OCI-LY3 (cell line): ENCODE measurements around the gene CNGA2.
"Not testable (repeated sequence)": the region's sequence is repeated elsewhere in the genome, so short reads cannot be mapped to it uniquely, and the experiment has no call there.

Experiments used
- H2AFZ ChIP-seq: fragments of 200-600, 300-600 bp; shearing (Covaris generic); 2 replicates; pipeline ENCODE4 v1.6.0; 2014; ENCODE audit warnings: antibody characterized with exemption, low read depth, low read length
- H3K27ac ChIP-seq: fragments of 200-600, 300-600 bp; sonication (generic); 2 replicates; pipeline ENCODE4 v1.5.1; 2014; ENCODE audit warnings: mild to moderate bottlenecking, low read length, moderate library complexity, mixed read lengths
- H3K27me3 ChIP-seq: fragments of 200-600, 300-600 bp; sonication (generic); 2 replicates; pipeline ENCODE4 v1.6.1; 2014; ENCODE audit warnings: low read depth, low read length, mixed read lengths
- H3K36me3 ChIP-seq: fragments of 200-600, 300-600 bp; sonication (generic); replicated peaks from 2 replicates; pipeline ENCODE3; 2014; ENCODE audit warnings: low read depth, low read length, mixed read lengths
- H3K4me1 ChIP-seq: fragments of 300-600, 200-600 bp; sonication (generic); 2 replicates; pipeline ENCODE4 v1.6.1; 2014; ENCODE audit warnings: low read length, mixed read lengths
- H3K4me2 ChIP-seq: fragments of 200-600, 300-600 bp; sonication (generic); 2 replicates; pipeline ENCODE4 v1.6.1; 2014; ENCODE audit warnings: low read length, mixed read lengths
- H3K4me3 ChIP-seq: fragments of 300-600, 200-600 bp; sonication (generic); 2 replicates; pipeline ENCODE4 v1.5.1; 2014; ENCODE audit warnings: antibody characterized with exemption, mild to moderate bottlenecking, low read length, moderate library complexity
- H3K79me2 ChIP-seq: fragments of 300-600, 200-600 bp; shearing (Covaris generic); 2 replicates; pipeline ENCODE4 v1.6.1; 2014; ENCODE audit warnings: mild to moderate bottlenecking, low read length, mixed read lengths
- H3K9ac ChIP-seq: fragments of 300-600, 200-600 bp; shearing (Covaris generic); 2 replicates; pipeline ENCODE4 v1.6.0; 2014; ENCODE audit warnings: mild to moderate bottlenecking, low read length, moderate library complexity
- H3K9me3 ChIP-seq: fragments of 200-600, 300-600 bp; shearing (Covaris generic); 2 replicates; pipeline ENCODE4 v1.6.1; 2014; ENCODE audit warnings: low read length, mixed read lengths; ENCODE audit not compliant: insufficient read depth
- H4K20me1 ChIP-seq: fragments of 200-600, 300-600 bp; sonication (generic); 2 replicates; pipeline ENCODE4 v1.6.1; 2016; ENCODE audit warnings: low read length, mixed read lengths; ENCODE audit not compliant: insufficient read depth
- EZH2phosphoT487 ChIP-seq: fragments of 200-600 bp; shearing (Covaris generic); IDR thresholded peaks from 2 replicates; pipeline ENCODE4 v1.6.1; 2018; ENCODE audit warnings: antibody characterized with exemption, mixed run types, low read depth
- TF ChIP-seq, protein P1 (sequence below): fragments of 200-600, 300-600 bp; sonication (generic); IDR thresholded peaks from 2 replicates; pipeline ENCODE4 v1.5.1; 2014; ENCODE audit warnings: antibody characterized with exemption, low read length, low read depth

Gene CNGA2

DNA sequence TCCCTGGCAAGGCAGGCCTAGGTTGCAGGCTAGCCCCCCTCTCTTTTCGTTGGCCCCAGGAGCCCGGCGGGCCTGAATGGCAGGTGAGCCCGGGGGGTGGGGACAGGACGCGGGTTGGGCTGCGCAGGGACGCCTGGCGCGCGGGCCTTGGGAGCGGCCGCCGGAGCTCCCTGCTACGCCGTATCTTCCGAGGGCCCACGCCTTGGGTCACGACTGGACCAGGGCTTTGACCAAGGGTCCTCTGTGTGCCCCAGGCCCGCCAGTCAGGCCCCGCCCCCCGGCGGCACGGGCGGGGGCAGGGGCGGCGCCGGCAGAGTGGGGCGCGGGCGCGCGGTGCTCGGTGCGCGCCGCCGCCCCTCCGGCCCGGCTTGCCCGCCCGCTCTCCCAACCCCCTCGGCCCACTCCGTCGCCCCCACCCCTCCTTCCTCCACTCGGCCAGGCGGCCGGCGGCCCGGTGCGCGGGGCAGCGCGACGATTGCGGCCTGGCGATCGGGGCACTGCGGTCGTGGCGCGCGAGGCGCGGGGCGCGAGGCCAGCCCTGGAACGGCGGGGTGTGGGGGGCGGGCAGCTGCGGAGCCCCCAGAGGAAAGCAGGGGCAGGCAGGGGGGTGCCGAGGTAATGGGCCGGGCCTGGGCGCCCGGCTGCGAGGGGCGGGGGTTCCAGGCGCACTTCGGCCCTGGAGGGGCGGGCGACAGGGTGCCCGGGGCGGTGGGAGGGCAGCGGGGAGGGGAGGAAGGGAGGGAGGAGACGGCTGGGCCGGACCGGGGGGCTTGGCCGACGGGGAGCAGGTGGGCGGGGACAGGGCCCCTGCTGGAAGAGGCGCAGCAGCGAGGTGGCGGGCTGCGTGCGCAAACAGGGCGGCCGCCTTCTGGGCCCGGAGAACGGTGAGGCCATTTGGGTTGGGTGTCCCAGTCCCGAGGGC is 39.6 kb upstream of the CNGA2 start, which contains the start of gene PRRG3:
Gene PRRG3 (plus strand): TSS at position 798 of the 922 bp plus-strand sequence. CDS start 3,357 bp downstream, outside the sequence.
- H3K27ac ChIP-seq = no peak within 1 kb of the TSS
- TF ChIP-seq, protein P1, sequence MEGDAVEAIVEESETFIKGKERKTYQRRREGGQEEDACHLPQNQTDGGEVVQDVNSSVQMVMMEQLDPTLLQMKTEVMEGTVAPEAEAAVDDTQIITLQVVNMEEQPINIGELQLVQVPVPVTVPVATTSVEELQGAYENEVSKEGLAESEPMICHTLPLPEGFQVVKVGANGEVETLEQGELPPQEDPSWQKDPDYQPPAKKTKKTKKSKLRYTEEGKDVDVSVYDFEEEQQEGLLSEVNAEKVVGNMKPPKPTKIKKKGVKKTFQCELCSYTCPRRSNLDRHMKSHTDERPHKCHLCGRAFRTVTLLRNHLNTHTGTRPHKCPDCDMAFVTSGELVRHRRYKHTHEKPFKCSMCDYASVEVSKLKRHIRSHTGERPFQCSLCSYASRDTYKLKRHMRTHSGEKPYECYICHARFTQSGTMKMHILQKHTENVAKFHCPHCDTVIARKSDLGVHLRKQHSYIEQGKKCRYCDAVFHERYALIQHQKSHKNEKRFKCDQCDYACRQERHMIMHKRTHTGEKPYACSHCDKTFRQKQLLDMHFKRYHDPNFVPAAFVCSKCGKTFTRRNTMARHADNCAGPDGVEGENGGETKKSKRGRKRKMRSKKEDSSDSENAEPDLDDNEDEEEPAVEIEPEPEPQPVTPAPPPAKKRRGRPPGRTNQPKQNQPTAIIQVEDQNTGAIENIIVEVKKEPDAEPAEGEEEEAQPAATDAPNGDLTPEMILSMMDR = no peak
- no peaks in the 10 kb centered on the region for H3K79me2 ChIP-seq
- H3K4me2 ChIP-seq = no peak within 1 kb of the TSS
- no peak within 1 kb of the TSS for H2AFZ ChIP-seq
- no peaks in the 10 kb centered on the region for H4K20me1 ChIP-seq
- no peaks in the 10 kb centered on the region for H3K27me3 ChIP-seq
- H3K9ac ChIP-seq = no peak within 1 kb of the TSS
- no peaks in the 10 kb centered on the region for H3K9me3 ChIP-seq
- H3K36me3 ChIP-seq = no peaks in the 10 kb centered on the region
- no peaks in the 10 kb centered on the region for H3K4me1 ChIP-seq
- H3K4me3 ChIP-seq = no peak within 1 kb of the TSS

DNA sequence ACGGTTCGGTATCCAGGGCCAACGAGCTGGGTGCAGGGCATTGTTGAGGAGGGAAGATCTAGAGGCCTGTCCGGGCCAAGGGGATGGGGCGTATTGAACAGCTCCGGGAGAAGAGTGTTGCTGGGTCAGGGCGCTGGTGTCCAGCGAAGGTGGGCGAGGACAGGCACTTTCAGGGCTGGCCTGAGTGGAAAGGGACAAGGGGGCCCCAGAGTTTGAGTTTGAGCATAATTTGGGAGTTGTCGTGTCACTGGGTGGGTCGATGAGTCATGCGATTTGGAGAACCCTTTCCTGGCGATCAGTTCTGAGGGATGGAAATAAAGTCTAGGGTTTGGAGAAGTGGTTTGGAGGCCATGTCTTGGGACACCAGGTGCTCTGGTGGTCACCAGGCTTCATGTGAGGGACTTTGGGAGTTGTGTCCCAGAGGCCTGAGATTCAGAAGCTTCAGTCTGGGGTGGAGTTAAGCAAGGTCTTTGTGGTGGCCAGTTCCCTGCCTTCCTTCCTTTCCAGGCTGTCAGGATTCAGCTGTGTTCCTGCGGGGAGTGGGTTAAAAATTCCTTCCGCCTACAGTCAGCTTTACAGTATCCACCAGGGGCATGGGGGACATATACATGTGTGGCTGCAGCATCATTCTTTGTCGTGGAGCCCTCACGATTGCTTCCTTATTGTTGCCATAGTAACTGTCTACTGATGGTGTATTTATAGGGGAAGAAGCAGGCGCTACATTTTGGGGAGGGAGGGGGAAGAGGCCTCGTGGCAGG is 38.8 kb upstream of the CNGA2 start:
- Histone ChIP-seq H2AFZ (no peak overlapping the region), H3K27me3 (no peaks in the 10 kb centered on the region), H3K4me1 (no peaks in the 10 kb centered on the region), H3K9ac (no peak overlapping the region), H3K9me3 (no peaks in the 10 kb centered on the region), H3K36me3 (no peaks in the 10 kb centered on the region), H3K79me2 (no peaks in the 10 kb centered on the region), H3K4me2 (no peak overlapping the region), H4K20me1 (no peaks in the 10 kb centered on the region), H3K4me3 (no peak overlapping the region), H3K27ac (no peak overlapping the region)
- TF ChIP-seq, protein P1 = no peak
- no peak for TF ChIP-seq EZH2phosphoT487

DNA sequence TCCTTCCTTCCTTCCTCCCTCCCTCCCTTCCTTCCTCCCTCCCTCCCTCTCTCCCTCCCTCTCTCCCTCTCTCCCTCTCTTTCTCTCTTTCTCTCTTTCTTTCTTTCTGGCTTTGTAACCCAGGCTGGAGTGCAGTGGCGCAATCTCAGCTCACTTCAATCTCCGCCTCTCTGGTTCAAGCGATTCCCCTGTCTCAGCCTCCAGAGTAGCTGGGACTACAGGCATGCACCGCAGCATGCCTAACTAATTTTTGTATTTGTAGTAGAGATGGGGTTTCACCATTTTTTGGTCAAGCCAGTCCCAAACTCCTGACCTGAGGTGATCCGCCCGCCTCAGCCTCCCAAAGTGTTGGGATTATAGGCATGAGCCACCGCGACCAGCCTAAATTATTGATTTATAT is 37.5 kb upstream of the CNGA2 start:
- H3K9me3 ChIP-seq = not testable (repeated sequence)

DNA sequence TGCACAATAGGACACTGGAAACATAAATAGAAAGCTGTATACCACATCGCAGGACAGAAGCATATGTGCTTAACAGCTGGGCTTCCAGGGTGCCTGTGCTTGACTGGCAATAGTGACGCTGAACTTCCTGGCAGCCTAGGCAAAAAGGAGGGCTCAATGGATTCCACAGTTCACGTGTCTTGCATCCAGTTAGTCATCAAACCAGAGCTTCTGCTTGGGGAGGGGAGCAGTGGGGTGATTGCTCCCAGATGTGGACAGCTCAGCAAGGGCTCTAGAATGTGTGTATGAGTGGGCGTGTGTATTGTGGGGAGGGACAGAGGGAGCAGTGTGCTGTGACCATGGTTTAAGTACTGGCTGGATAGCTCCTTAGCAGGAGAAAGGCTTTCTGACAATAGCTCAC is 37.0 kb upstream of the CNGA2 start:
- Histone ChIP-seq H3K9ac (no peak overlapping the region), H3K9me3 (no peaks in the 10 kb centered on the region)
- TF ChIP-seq, protein P1 = no peak
- TF ChIP-seq EZH2phosphoT487 = no peak

More for the DNA sequence above, 37.5 kb upstream of the CNGA2 start:
- H3K79me2 ChIP-seq, H3K4me2 ChIP-seq, H3K36me3 ChIP-seq, H3K27me3 ChIP-seq, H3K27ac ChIP-seq, H3K4me1 ChIP-seq, H2AFZ ChIP-seq, H4K20me1 ChIP-seq, H3K9ac ChIP-seq, H3K4me3 ChIP-seq: not testable (repeated sequence)

More for the DNA sequence above, 37.0 kb upstream of the CNGA2 start:
- H3K4me2 ChIP-seq = no peak overlapping the region
- H2AFZ ChIP-seq = no peak overlapping the region
- no peaks in the 10 kb centered on the region for H4K20me1 ChIP-seq
- no peak overlapping the region for H3K4me3 ChIP-seq
- no peak overlapping the region for H3K27ac ChIP-seq
- H3K27me3 ChIP-seq = no peaks in the 10 kb centered on the region
- H3K79me2 ChIP-seq = no peaks in the 10 kb centered on the region
- no peaks in the 10 kb centered on the region for H3K36me3 ChIP-seq
- H3K4me1 ChIP-seq = no peaks in the 10 kb centered on the region
